DMS53 treated with DMSO at 0.1 percent for 48 hours (cell line): Measurements from ENCODE around the gene OTUD4.

Experiments used
- DNase-seq: peaks from one replicate; lab custom pipeline; 2025; ENCODE audit not compliant: unreplicated experiment; lab: John Stamatoyannopoulos, UW

Gene OTUD4

GRCh38 chr4:145131848-145132247 lies 48.5 kb downstream of the OTUD4 start:
- DNase-seq: no peak

GRCh38 chr4:145130788-145131399 lies 49.5 kb downstream of the OTUD4 start:
- DNase-seq: no peak

- DNase-seq: no peak
Observed at GRCh38 chr4:145130130-145130529, 50.3 kb downstream of the OTUD4 start.

- no peak for DNase-seq
Observed at GRCh38 chr4:145125396-145125795, 55.0 kb downstream of the OTUD4 start.

GRCh38 chr4:145108128-145108527 lies 72.3 kb downstream of the OTUD4 start:
- DNase-seq: no peak

- peak; percentile 1 for DNase-seq
Observed at GRCh38 chr4:145107126-145107525, 73.3 kb downstream of the OTUD4 start.

- no peak for DNase-seq
Observed at GRCh38 chr4:145103496-145103895, 76.9 kb downstream of the OTUD4 start.

GRCh38 chr4:145102619-145103018 lies 77.8 kb downstream of the OTUD4 start:
- no peak for DNase-seq

GRCh38 chr4:145101091-145101490 lies 79.3 kb downstream of the OTUD4 start:
- no peak for DNase-seq

- no peak for DNase-seq
Observed at GRCh38 chr4:145099653-145100052, 80.7 kb downstream of the OTUD4 start.

GRCh38 chr4:145098675-145099037 lies 81.7 kb downstream of the OTUD4 start:
- DNase-seq: peak; percentile 3

GRCh38 chr4:145097821-145098674 lies 82.3 kb downstream of the OTUD4 start, which contains the start of the genes ABCE1 and ANAPC10:
Gene ABCE1 (plus strand): TSS chr4:145098311. CDS start chr4:145104413, 6,102 bp downstream.
Gene ANAPC10 (minus strand): TSS chr4:145098196. CDS start chr4:145096099, 2,097 bp downstream.
- DNase-seq: peak; percentile 88

- peak; percentile 5 for DNase-seq
Observed at GRCh38 chr4:145097331-145097820, 83.0 kb downstream of the OTUD4 start.

- no peak for DNase-seq
Observed at GRCh38 chr4:145093638-145094037, 86.8 kb downstream of the OTUD4 start.

- no peak for DNase-seq
Observed at GRCh38 chr4:145090380-145090779, 90.0 kb downstream of the OTUD4 start.

GRCh38 chr4:145083891-145084605 lies 96.3 kb downstream of the OTUD4 start:
- DNase-seq: no peak
